Duodenal mucosa (tissue), 2 donors: ENCODE measurements around the gene SSRP1.
"Not testable (repeated sequence)": the region's sequence is repeated elsewhere in the genome, so short reads cannot be mapped to it uniquely, and the experiment has no call there.

Source experiments
- H3K27ac ChIP-seq: one replicate; pipeline ENCODE4 v1.7.0; 2013; ENCODE audit warnings: low read depth, low read length
- H3K27me3 ChIP-seq, 2 donors: one replicate each; pipeline ENCODE4 v1.7.0; 2013; ENCODE audit warnings: low read length in 2 of 2, control low read depth in 1 of 2; ENCODE audit not compliant: insufficient read depth in 2 of 2, control insufficient read depth in 1 of 2
- H3K36me3 ChIP-seq, 2 donors: one replicate each; pipeline ENCODE4 v1.7.0; 2013; ENCODE audit warnings: low read length in 2 of 2, control low read depth in 1 of 2; ENCODE audit not compliant: insufficient read depth in 2 of 2, control insufficient read depth in 1 of 2
- H3K4me1 ChIP-seq, 2 donors: one replicate each; pipeline ENCODE4 v1.7.0; 2013; ENCODE audit warnings: low read length in 2 of 2, control low read depth in 1 of 2; ENCODE audit not compliant: insufficient read depth in 2 of 2, control insufficient read depth in 1 of 2
- H3K4me3 ChIP-seq, 2 donors: one replicate each; pipeline ENCODE4 v1.7.0; 2013; ENCODE audit warnings: low read length in 2 of 2, low read depth in 1 of 2
- H3K9ac ChIP-seq, 2 donors: one replicate each; pipeline ENCODE4 v1.7.0; 2013; ENCODE audit warnings: low read length in 2 of 2, low read depth in 1 of 2
- H3K9me3 ChIP-seq, 2 donors: one replicate each; pipeline ENCODE4 v1.7.0; 2013; ENCODE audit warnings: low read length in 2 of 2, control low read depth in 1 of 2; ENCODE audit not compliant: control insufficient read depth in 1 of 2

SSRP1 gene

GRCh38 chr11:57370251-57370650 is 34.6 kb upstream of the SSRP1 start:
- Histone ChIP-seq H3K4me3 (no peak overlapping the region), H3K9me3 (no peaks in the 10 kb centered on the region), H3K27me3 (no peaks in the 10 kb centered on the region), H3K27ac (no peak overlapping the region), H3K4me1 (no peaks in the 10 kb centered on the region), H3K9ac (no peak overlapping the region), H3K36me3 (no peaks in the 10 kb centered on the region)

- Histone ChIP-seq H3K27me3 (no peaks in the 10 kb centered on the region), H3K4me3 (no peak overlapping the region), H3K36me3 (no peaks in the 10 kb centered on the region), H3K9me3 (no peaks in the 10 kb centered on the region), H3K27ac (no peak overlapping the region), H3K9ac (no peak overlapping the region), H3K4me1 (no peaks in the 10 kb centered on the region)
Observed at GRCh38 chr11:57368845-57369232, 33.1 kb upstream of the SSRP1 start.

GRCh38 chr11:57368106-57368844 is 32.6 kb upstream of the SSRP1 start:
- Histone ChIP-seq H3K4me3 (no peak overlapping the region), H3K9ac (no peak overlapping the region), H3K36me3 (no peaks in the 10 kb centered on the region), H3K9me3 (no peaks in the 10 kb centered on the region), H3K4me1 (no peaks in the 10 kb centered on the region), H3K27me3 (no peaks in the 10 kb centered on the region), H3K27ac (no peak overlapping the region)

- Histone ChIP-seq H3K27me3 (no peaks in the 10 kb centered on the region), H3K36me3 (no peaks in the 10 kb centered on the region), H3K9me3 (no peaks in the 10 kb centered on the region), H3K27ac (no peak overlapping the region), H3K4me1 (no peaks in the 10 kb centered on the region), H3K9ac (no peak overlapping the region), H3K4me3 (no peak overlapping the region)
Observed at GRCh38 chr11:57364851-57365660, 29.4 kb upstream of the SSRP1 start.

DNA sequence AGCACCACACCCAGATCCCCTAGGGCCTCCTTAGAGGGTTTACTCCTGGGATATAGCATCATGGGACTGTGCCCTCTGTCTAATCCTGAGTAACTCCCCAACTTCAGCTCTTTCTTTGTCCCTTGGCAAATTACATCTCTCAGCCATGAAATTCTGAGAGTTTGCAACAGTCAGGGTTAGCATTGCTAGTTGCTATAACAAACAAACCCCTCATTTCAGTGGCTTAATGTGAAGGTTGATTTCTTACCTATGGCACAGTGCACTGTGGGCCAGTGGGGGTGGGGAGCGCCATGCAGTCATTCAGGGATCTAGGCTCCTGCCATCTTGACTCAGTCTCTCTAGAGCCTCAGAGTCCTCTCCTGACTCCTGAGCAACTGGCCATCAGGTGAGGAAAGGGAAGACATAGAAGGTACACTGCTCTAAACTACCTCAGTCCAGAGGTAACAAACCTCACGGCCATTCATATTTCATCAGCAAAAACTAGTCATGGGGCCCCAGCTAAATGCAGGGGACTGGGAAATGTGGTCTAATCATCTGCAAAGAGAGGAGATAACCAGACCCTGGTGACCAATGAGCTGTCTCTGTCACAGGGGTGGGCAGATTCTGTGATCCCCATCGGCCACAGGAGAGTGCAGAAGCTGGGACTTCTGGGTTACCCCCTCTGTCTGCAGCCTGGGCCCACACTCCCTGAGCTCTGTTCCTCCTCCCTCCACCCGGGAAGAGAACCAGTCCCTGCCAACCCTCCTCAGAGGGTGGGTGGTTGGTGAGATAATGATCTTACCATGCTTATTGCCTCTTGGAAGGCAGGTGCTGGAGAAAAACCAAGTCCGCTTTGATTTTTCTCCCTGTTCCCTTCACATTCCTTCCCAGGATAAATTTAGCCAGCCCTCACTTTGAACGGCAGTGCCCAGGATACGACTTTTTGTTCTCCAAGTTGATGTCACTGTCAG is 27.7 kb upstream of the SSRP1 start:
- Histone ChIP-seq H3K4me3 (no peak overlapping the region), H3K4me1 (peaks cover 0 to 3% of the 10 kb centered on the region in 2 donors), H3K9ac (no peak overlapping the region), H3K27me3 (no peaks in the 10 kb centered on the region), H3K9me3 (no peaks in the 10 kb centered on the region), H3K27ac (no peak overlapping the region), H3K36me3 (no peaks in the 10 kb centered on the region)

DNA sequence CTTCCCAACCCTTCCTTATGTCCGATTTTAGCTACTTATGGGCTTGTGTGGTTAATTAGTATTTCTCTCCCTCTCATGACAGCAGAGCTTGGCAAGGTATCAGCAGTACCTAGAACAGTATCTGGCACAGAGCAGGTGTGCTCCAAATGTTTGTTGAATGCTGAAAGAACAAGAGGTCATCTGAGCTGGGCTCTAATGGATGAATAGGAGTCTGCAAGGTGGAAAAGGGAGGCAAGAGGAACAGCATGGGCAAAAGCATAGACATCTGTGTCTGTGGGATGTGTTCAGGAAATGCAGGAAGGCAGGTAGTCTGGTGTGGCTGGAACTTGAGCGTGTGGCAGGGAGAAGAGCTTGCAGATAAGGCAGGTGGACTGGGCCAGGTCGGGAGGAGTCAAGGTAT is 26.2 kb upstream of the SSRP1 start:
- Histone ChIP-seq H3K9ac (no peak overlapping the region), H3K9me3 (no peaks in the 10 kb centered on the region), H3K4me1 (peaks cover 0 to 3% of the 10 kb centered on the region in 2 donors), H3K4me3 (no peak overlapping the region), H3K27me3 (no peaks in the 10 kb centered on the region), H3K36me3 (no peaks in the 10 kb centered on the region), H3K27ac (no peak overlapping the region)

- H3K27me3 ChIP-seq, H3K9me3 ChIP-seq, H3K9ac ChIP-seq, H3K4me3 ChIP-seq, H3K36me3 ChIP-seq, H3K4me1 ChIP-seq, H3K27ac ChIP-seq: not testable (repeated sequence)
Observed at GRCh38 chr11:57361420-57361819, 25.7 kb upstream of the SSRP1 start.

GRCh38 chr11:57360991-57361390 is 25.3 kb upstream of the SSRP1 start:
- Histone ChIP-seq H3K4me1 (peaks cover 0 to 3% of the 10 kb centered on the region in 2 donors), H3K9ac (no peak overlapping the region), H3K27ac (no peak overlapping the region), H3K4me3 (no peak overlapping the region), H3K36me3 (no peaks in the 10 kb centered on the region), H3K9me3 (no peaks in the 10 kb centered on the region), H3K27me3 (no peaks in the 10 kb centered on the region)

- Histone ChIP-seq H3K4me3 (no peak overlapping the region), H3K4me1 (peaks cover 0 to 3% of the 10 kb centered on the region in 2 donors), H3K27ac (no peak overlapping the region), H3K9me3 (no peaks in the 10 kb centered on the region), H3K9ac (no peak overlapping the region), H3K27me3 (no peaks in the 10 kb centered on the region), H3K36me3 (no peaks in the 10 kb centered on the region)
Observed at GRCh38 chr11:57359896-57360690, 24.4 kb upstream of the SSRP1 start.
